Progenitor cell of endocrine pancreas (in vitro differentiated cells): Measurements from ENCODE around the gene GCNA. TPM values are rescaled to one million over a fixed set of nuclear protein-coding genes. Genes with fewer than 3 reads are reported as not detected.
A peak's percentile ranks its signal among the peaks of the same experiment; 100 is the strongest.
"Not testable (repeated sequence)": the region's sequence is repeated elsewhere in the genome, so short reads cannot be mapped to it uniquely, and the experiment has no call there.

ENCODE experiments used
- DNase-seq: peaks from one replicate; pipeline ENCODE4 v3.0.0; 2021; ENCODE audit warnings: low spot score; ENCODE audit not compliant: unreplicated experiment
- H3K27ac Mint-ChIP-seq: 2 replicates; pipeline ENCODE4 v1.8.0; 2021; ENCODE audit warnings: mild to moderate bottlenecking, moderate library complexity, mixed read lengths
- H3K27me3 Mint-ChIP-seq: 2 replicates; pipeline ENCODE4 v1.8.0; 2021; ENCODE audit warnings: mixed read lengths
- H3K36me3 Mint-ChIP-seq: 2 replicates; pipeline ENCODE4 v1.8.0; 2022; ENCODE audit warnings: mixed read lengths; ENCODE audit not compliant: insufficient read depth
- H3K4me1 Mint-ChIP-seq: 2 replicates; pipeline ENCODE4 v1.8.0; 2021; ENCODE audit warnings: low read depth, mixed read lengths
- H3K4me3 Mint-ChIP-seq: 2 replicates; pipeline ENCODE4 v1.8.0; 2021; ENCODE audit warnings: low read depth, mild to moderate bottlenecking, moderate library complexity, mixed read lengths
- H3K9me3 Mint-ChIP-seq: 2 replicates; pipeline ENCODE4 v1.8.0; 2021; ENCODE audit warnings: low read depth, mixed read lengths
- total RNA-seq: library from RNA; stranded (reverse); gene quantifications from 2 replicates; pipeline ENCODE4 v1.2.1, GENCODE V29; 2021
- TF ChIP-seq, protein P1 (sequence below): fragments of 200-600 bp; sonication (generic); IDR thresholded peaks from one replicate; pipeline ENCODE4 v1.5.0; 2021; ENCODE audit warnings: antibody characterized with exemption, mild to moderate bottlenecking; ENCODE audit not compliant: unreplicated experiment

Gene GCNA
- total RNA-seq, 1 donor from 2014 or later: 2.7 TPM

DNA sequence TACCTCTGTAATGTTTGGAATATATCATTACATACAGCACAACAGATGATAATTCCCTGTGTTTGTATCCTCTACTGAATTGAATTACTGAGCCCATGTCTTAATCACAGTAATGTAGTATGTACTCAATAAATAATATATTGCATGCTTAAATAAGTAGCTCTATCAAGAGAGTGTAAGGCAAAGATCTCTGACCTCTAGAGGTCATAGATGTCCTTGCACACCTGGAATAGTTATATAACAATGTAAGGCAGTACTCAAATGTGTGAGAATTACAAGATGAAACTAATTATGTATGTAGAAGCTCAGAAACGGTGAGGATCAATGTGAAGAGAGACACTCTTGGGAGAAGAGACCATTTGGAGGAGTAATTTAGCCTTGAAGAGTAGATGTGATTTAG is 14.3 kb upstream of the GCNA start:
- H3K4me3 Mint-ChIP-seq: no peak overlapping the region
- no peaks in the 10 kb centered on the region for H3K27me3 Mint-ChIP-seq
- TF ChIP-seq, protein P1, sequence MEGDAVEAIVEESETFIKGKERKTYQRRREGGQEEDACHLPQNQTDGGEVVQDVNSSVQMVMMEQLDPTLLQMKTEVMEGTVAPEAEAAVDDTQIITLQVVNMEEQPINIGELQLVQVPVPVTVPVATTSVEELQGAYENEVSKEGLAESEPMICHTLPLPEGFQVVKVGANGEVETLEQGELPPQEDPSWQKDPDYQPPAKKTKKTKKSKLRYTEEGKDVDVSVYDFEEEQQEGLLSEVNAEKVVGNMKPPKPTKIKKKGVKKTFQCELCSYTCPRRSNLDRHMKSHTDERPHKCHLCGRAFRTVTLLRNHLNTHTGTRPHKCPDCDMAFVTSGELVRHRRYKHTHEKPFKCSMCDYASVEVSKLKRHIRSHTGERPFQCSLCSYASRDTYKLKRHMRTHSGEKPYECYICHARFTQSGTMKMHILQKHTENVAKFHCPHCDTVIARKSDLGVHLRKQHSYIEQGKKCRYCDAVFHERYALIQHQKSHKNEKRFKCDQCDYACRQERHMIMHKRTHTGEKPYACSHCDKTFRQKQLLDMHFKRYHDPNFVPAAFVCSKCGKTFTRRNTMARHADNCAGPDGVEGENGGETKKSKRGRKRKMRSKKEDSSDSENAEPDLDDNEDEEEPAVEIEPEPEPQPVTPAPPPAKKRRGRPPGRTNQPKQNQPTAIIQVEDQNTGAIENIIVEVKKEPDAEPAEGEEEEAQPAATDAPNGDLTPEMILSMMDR: no peak
- no peak for DNase-seq
- no peaks in the 10 kb centered on the region for H3K4me1 Mint-ChIP-seq
- H3K27ac Mint-ChIP-seq: no peak overlapping the region
- peaks cover 5% of the 10 kb centered on the region for H3K9me3 Mint-ChIP-seq
- peaks cover 18% of the 10 kb centered on the region for H3K36me3 Mint-ChIP-seq

DNA sequence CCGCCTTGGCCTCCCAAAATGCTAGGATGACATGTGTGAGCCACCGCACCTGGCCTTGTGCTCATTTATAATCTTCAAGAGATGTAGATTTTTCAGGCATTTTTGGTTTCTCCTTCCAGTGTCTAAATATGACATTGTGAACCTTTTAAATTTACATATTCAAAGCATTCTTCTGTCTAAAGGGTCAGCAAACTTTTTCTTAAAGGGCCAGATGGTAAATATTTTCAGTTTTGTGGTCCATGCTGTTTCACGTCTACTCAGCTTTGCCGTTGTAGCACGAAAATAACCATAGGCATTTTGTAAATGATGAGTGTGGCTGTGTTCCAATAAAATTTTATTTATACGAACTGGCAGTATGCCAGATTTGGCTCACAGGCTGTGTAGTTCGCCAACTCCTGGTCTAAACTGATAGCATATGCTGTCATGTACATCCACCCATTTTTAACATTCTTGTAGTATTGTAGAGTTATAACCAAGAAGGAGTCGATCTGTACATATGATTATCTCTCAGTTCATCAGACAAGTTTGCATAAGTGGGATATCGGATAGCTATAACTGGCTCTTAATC is 12.7 kb upstream of the GCNA start:
- no peak overlapping the region for H3K4me3 Mint-ChIP-seq
- H3K4me1 Mint-ChIP-seq: no peaks in the 10 kb centered on the region
- peaks cover 16% of the 10 kb centered on the region for H3K36me3 Mint-ChIP-seq
- H3K27ac Mint-ChIP-seq: no peak overlapping the region
- H3K27me3 Mint-ChIP-seq: no peaks in the 10 kb centered on the region
- H3K9me3 Mint-ChIP-seq: peaks cover 5% of the 10 kb centered on the region
- no peak for DNase-seq
- TF ChIP-seq, protein P1: no peak

DNA sequence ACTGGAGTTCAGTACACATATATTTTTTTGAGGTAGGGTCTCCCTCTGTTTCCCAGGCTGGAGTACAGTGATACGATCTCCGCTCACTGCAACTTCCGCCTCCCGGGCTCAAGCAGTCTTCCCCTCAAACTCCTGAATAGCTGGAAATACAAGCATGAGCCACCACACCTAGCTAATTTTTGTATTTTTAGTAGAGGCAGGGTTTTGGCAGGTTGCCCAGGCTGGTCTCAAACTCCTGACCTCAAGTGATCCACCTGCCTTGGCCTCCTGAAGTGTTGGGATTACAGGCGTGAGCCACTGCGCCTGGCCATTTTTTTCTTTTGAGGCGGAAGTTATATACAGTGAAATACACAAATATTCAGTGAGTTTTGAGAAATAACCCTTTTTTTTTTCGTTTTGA is 6.8 kb upstream of the GCNA start:
- H3K4me1 Mint-ChIP-seq, DNase-seq, H3K9me3 Mint-ChIP-seq, H3K4me3 Mint-ChIP-seq, H3K27ac Mint-ChIP-seq, H3K27me3 Mint-ChIP-seq: not testable (repeated sequence)
- peaks cover 27% of the 10 kb centered on the region for H3K36me3 Mint-ChIP-seq

DNA sequence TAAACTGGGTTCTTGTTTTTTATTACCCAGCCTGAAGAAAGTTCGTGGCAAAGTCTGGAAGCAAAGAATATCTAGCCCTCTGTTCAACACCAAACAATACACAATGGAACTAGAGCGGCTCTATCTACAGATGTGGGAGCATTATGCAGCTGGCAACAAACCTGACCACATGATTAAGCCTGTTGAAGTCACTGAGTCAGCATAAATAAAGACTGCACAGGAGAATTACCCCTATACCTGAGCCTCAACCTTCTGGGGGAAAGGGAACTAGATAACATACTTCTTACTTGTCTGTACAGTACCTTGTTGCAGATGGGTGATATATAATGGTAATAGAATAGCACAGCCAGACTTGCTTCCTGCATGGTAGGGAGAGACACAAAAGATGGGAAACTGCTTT is 4.6 kb upstream of the GCNA start:
- Mint-ChIP-seq H3K27me3 (no peaks in the 10 kb centered on the region), H3K27ac (no peak overlapping the region), H3K4me3 (no peak overlapping the region), H3K36me3 (peaks cover 30% of the 10 kb centered on the region), H3K4me1 (no peaks in the 10 kb centered on the region), H3K9me3 (peaks cover 3% of the 10 kb centered on the region)
- TF ChIP-seq, protein P1: no peak
- DNase-seq: no peak

DNA sequence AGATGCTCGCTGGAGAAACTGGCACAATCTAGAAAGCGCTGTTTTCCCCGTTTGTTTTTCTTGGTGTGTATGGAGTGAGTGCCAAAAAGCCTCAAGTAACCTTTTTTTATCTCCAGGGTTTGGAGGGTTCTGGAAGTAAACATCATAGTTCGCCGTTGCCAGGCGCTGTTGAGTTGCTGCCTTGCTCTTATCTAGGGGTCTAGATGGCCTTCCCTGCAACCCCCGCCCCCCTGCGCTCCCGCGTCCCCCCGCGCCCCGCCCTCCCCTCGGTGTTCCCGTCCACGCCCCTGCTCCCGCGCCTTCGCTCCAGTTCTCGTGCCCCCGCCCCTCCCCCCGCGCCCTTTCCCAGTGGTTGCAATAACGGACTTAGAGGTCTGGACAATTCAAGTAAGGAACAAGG is 555 bp upstream of the GCNA start:
- no peak overlapping the region for H3K27ac Mint-ChIP-seq
- TF ChIP-seq, protein P1: no peak
- DNase-seq: no peak
- no peaks in the 10 kb centered on the region for H3K4me1 Mint-ChIP-seq
- no peaks in the 10 kb centered on the region for H3K27me3 Mint-ChIP-seq
- H3K36me3 Mint-ChIP-seq: peaks cover 32% of the 10 kb centered on the region
- H3K4me3 Mint-ChIP-seq: no peak overlapping the region
- peaks cover 4% of the 10 kb centered on the region for H3K9me3 Mint-ChIP-seq

DNA sequence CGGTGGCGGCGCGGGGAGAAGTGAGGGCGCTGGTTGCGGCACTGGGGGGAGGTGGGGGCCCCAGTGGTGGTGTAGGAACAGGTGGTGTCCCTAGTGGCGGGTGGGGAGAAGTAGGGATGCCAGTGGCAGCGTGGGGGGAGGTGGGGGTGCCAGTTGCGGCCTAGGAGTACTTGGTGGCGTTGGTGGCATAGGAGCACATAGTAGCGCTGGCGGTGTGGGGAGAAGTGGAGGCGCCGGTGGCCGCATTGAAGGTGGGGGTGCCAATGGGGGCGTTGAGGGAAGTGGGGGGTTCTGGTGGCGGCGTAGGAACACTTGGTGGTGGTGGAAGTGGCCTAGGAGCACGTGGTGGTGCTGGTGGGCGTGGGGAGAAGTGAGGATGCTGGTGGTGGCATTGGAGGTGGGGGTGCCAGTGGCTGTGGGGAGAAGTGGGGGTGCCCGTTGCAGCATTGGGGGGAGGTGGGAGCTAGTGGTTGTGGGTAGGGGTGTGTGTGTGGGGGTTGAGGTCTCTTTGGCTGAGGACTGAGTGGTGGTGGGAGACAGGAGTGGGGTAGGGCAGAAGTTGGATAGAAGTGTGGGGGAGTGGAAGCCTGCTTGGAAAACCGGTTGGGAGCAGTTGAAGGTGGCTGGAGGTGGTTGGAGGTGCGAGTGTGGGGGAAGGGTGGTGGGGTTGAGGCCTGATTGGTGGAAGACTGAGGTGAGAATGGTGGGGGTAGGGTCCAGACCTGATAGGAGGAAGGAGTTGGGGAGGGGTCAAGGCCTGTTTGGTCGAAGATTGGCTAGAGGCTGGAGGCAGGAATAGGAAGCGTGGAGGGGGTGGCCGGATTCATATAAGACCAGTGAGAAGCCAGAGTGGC is 1.1 kb downstream of the GCNA start:
- Mint-ChIP-seq H3K27me3 (no peaks in the 10 kb centered on the region), H3K4me1 (peaks cover 1% of the 10 kb centered on the region), H3K27ac (peak overlapping the region; percentile 59), H3K9me3 (peaks cover 6% of the 10 kb centered on the region), H3K4me3 (no peak overlapping the region), H3K36me3 (peaks cover 26% of the 10 kb centered on the region)
- no peak for DNase-seq
- TF ChIP-seq, protein P1: no peak
